K562 (cell line): ENCODE results near the gene CDH12. TPM values are rescaled to one million over a fixed set of nuclear protein-coding genes. Genes with fewer than 3 reads are reported as not detected.

Experiments used
- ATAC-seq: fragments of 200-7000 bp; cut with Tn5 transposase; 3 replicates; pipeline ENCODE4 v1.9.1; 2020; ENCODE audit warnings: moderate library complexity
- BruUV-seq: library from RNA; stranded (reverse); fragments of 400-500 nt; replicated peaks from 2 replicates; lab custom pipeline; 2021; lab: Mats Ljungman, UMichigan
- CTCF ChIA-PET: fragments of 300-600 bp; formaldehyde crosslinking; extraction: SDS; loops from one replicate; lab custom pipeline; 2021; ENCODE audit warnings: low intra/inter-chr PET ratio; lab: Yijun Ruan, JAX
- POLR2A ChIA-PET: fragments of 300-600, 350-650 bp; sonication (Branson Sonifier 250); formaldehyde crosslinking; extraction: SDS; loops from one replicate; lab custom pipeline; 2021; ENCODE audit warnings: antibody characterized with exemption, inconsistent platforms; lab: Yijun Ruan, JAX
- DNase-seq, 4 experiments: peaks; one replicate each; pipeline versions ENCODE4 v3.0.0 to v3.0.0-alpha.2; 2011 to 2018; ENCODE audit warnings: low spot score in 3 of 4, mixed read lengths in 3 of 4; ENCODE audit errors: extremely low read depth in 1 of 4
- FAIRE-seq: peaks from 2 replicates; lab custom pipeline; 2011; peaks lifted over from hg19 to GRCh38; lab: Jason Lieb, UNC
- H2AFZ ChIP-seq: 2 replicates; pipeline ENCODE4 v1.6.0; 2011; ENCODE audit warnings: low read depth, low read length, control low read depth, inconsistent platforms
- H3K27ac ChIP-seq: fragments of 200-600 bp; 3 replicates; pipeline ENCODE4 v1.8.0; 2011; ENCODE audit warnings: low read depth, mild to moderate bottlenecking, control low read depth, inconsistent platforms, low read length, moderate library complexity, mixed read lengths; ENCODE audit errors: extremely low read depth
- H3K27me3 ChIP-seq, 2 experiments: fragments of 300-600 bp in 1 of 2; 2 replicates in 1 of 2; 3 replicates in 1 of 2; pipeline versions ENCODE4 v1.6.0 to v1.8.0; 2011; ENCODE audit warnings: inconsistent platforms in 2 of 2, low read length in 2 of 2, mild to moderate bottlenecking in 1 of 2, mixed read lengths in 1 of 2, moderate library complexity in 1 of 2; ENCODE audit not compliant: control insufficient read depth in 2 of 2, insufficient read depth in 2 of 2
- H3K36me3 ChIP-seq: fragments of 300-600 bp; 3 replicates; pipeline ENCODE4 v1.8.0; 2011; ENCODE audit warnings: mild to moderate bottlenecking, low read length, inconsistent platforms; ENCODE audit not compliant: control insufficient read depth, insufficient read depth
- H3K4me1 ChIP-seq, 2 experiments: fragments of 200-600 bp in 1 of 2; replicated peaks in 1 of 2; 2 replicates in 1 of 2; 3 replicates in 1 of 2; pipeline versions ENCODE4 v1.5.1 to v1.8.0; 2011; ENCODE audit warnings: inconsistent platforms in 2 of 2, low read length in 2 of 2, mild to moderate bottlenecking in 1 of 2, mixed read lengths in 1 of 2, moderate library complexity in 1 of 2; ENCODE audit not compliant: control insufficient read depth in 2 of 2, insufficient read depth in 2 of 2
- H3K4me2 ChIP-seq: 2 replicates; pipeline ENCODE4 v1.6.1; 2011; ENCODE audit warnings: low read length, control low read depth, inconsistent platforms, mixed read lengths; ENCODE audit not compliant: insufficient read depth
- H3K4me3 ChIP-seq: fragments of 200-600 bp; sonication (generic), shearing (Covaris generic); 2 replicates; pipeline ENCODE4 v1.5.1; 2016; ENCODE audit warnings: control low read depth, inconsistent platforms
- H3K79me2 ChIP-seq: fragments of 200-600 bp; 3 replicates; pipeline ENCODE4 v1.8.0; 2011; ENCODE audit warnings: low read length, inconsistent platforms; ENCODE audit not compliant: control insufficient read depth, insufficient read depth
- H3K9ac ChIP-seq, 2 experiments: 2 replicates each; pipeline versions ENCODE4 v1.6.0 to v1.6.1; 2011; ENCODE audit warnings: low read depth in 2 of 2, low read length in 2 of 2, control low read depth in 1 of 2, inconsistent platforms in 1 of 2, mild to moderate bottlenecking in 1 of 2, mixed read lengths in 1 of 2; ENCODE audit not compliant: insufficient read depth in 1 of 2
- H3K9me1 ChIP-seq: one replicate; pipeline ENCODE4 v1.6.0; 2011; ENCODE audit warnings: inconsistent platforms, mild to moderate bottlenecking, low read length, moderate library complexity; ENCODE audit not compliant: control insufficient read depth, insufficient read depth
- H3K9me3 ChIP-seq: replicated peaks from 2 replicates; pipeline ENCODE4 v1.5.1; 2011; ENCODE audit warnings: low read depth, low read length, inconsistent platforms; ENCODE audit not compliant: control insufficient read depth, insufficient read depth
- H4K20me1 ChIP-seq: replicated peaks from 2 replicates; pipeline ENCODE4 v1.6.1; 2011; ENCODE audit warnings: low read length, inconsistent platforms, mixed read lengths; ENCODE audit not compliant: control insufficient read depth, insufficient read depth
- CEBPZ ChIP-seq: fragments of 150-350 bp; IDR thresholded peaks from 2 replicates; pipeline ENCODE4 v1.6.1; 2014; ENCODE audit warnings: low read depth, mild to moderate bottlenecking, low read length, borderline replicate concordance
- E2F6 ChIP-seq, 2 experiments: IDR thresholded peaks; 2 replicates each; pipeline ENCODE4 v1.6.1; 2011; ENCODE audit warnings: borderline replicate concordance in 1 of 2, control low read depth in 1 of 2, low read depth in 1 of 2, low read length in 1 of 2, mild to moderate bottlenecking in 1 of 2, mixed read lengths in 1 of 2, moderate library complexity in 1 of 2; ENCODE audit not compliant: insufficient read depth in 1 of 2, insufficient read length in 1 of 2, poor library complexity in 1 of 2, severe bottlenecking in 1 of 2; ENCODE audit errors: extremely low read depth in 1 of 2
- HIVEP1 ChIP-seq: fragments of 250-450 bp; sonication (Bioruptor Pico); IDR thresholded peaks from 2 replicates; pipeline ENCODE4 v1.4.0; 2020; ENCODE audit warnings: mild to moderate bottlenecking
- MYC ChIP-seq, 2 experiments: fragments of 250-450 bp in 1 of 2; sonication (Bioruptor Pico) in 1 of 2; IDR thresholded peaks; 2 replicates each; pipeline versions ENCODE4 v1.5.1 to v1.6.1; 2012 to 2021; ENCODE audit warnings: low read depth in 2 of 2, borderline replicate concordance in 1 of 2, improper control_type of control experiment in 1 of 2, low read length in 1 of 2, mild to moderate bottlenecking in 1 of 2, moderate library complexity in 1 of 2
- NBN ChIP-seq: fragments of 450-650 bp; IDR thresholded peaks from 2 replicates; pipeline ENCODE4 v1.6.1; 2016; ENCODE audit warnings: low read depth, mild to moderate bottlenecking
- NCOA1 ChIP-seq: fragments of 450-650 bp; IDR thresholded peaks from 2 replicates; pipeline ENCODE4 v1.6.1; 2016; ENCODE audit warnings: low read depth
- PCBP2 ChIP-seq: fragments of 200-400 bp; formaldehyde crosslinking; IDR thresholded peaks from 2 replicates; pipeline ENCODE4 v1.6.1; 2018; ENCODE audit warnings: low read length, low read depth, mild to moderate bottlenecking, moderate library complexity; ENCODE audit not compliant: poor library complexity, severe bottlenecking
- XRCC4 ChIP-seq: IDR thresholded peaks from one replicate; pipeline ENCODE4 v1.6.1; 2011; ENCODE audit not compliant: insufficient read depth, insufficient read length; ENCODE audit errors: extremely low read depth
- ZSCAN29 ChIP-seq: fragments of 450-650 bp; IDR thresholded peaks from 2 replicates; pipeline ENCODE4 v1.6.1; 2017
- WGBS: fragments of 100-300 bp; shearing (Covaris generic); methylation state at CpG from one replicate; pipeline ENCODE4 v1.1.6; 2016; ENCODE audit warnings: low coverage, mixed read lengths; ENCODE audit not compliant: insufficient coverage; ENCODE audit errors: missing lambda C conversion rate; 5-methylcytosine and 5-hydroxymethylcytosine counted together
- in situ Hi-C: fragments of 300-500 bp; cut with MboI; formaldehyde crosslinking; loops from 4 replicates; pipeline ENCODE4 v1.15.0; 2018; ENCODE audit warnings: inconsistent platforms, mixed read lengths
- intact Hi-C: fragments of 100-400 bp; cut with micrococcal nuclease; formaldehyde crosslinking; loops from 2 replicates; pipeline ENCODE4 v1.14.2; 2022
- polyA plus RNA-seq, 8 experiments: library from polyadenylated mRNA; depleted of rRNA in 4 of 8; stranded (reverse) in 5 of 8; unstranded in 3 of 8; fragments of >200 nt; fragmentation: Nextera tagmentation in 2 of 8; fragmentation: Illumina TruSeq in 1 of 8; extraction: Ambion mirVana in 2 of 8; extraction: Trizol in 1 of 8; gene quantifications; 2 replicates each; pipeline versions ENCODE4 v1.2.1 to v1.2.3, GENCODE V29; 2011 to 2014; ENCODE audit warnings: inconsistent platforms in 1 of 8, missing spikeins in 1 of 8
- total RNA-seq, 7 experiments: library from RNA; depleted of rRNA in 6 of 7; stranded (reverse); fragments of >200 nt in 6 of 7; fragmentation: Illumina TruSeq in 2 of 7; extraction: Trizol in 2 of 7; gene quantifications; 2 replicates each; pipeline versions ENCODE4 v1.2.1 to v1.2.3, GENCODE V29; 2011 to 2021; ENCODE audit warnings: low replicate concordance in 1 of 7

Gene CDH12
- total and polyA plus RNA-seq, 9 of the 15 experiments (the other 6 are each of a cell fraction or from before 2014, with no cell fraction given) = 0.03 to 1.7 (median 0.37) TPM

GRCh38 chr5:21823076-21823574 is 1030.0 kb downstream of the CDH12 start:
- H3K4me3 ChIP-seq = no peak overlapping the region
- POLR2A ChIA-PET = no interaction called here
- in situ Hi-C loops = no loop called here
- TF ChIP-seq XRCC4 (no peak), NCOA1 (no peak), ZSCAN29 (no peak), HIVEP1 (no peak), CEBPZ (no peak), E2F6 (IDR thresholded peaks at IDR 0.05; ENCODE audit: borderline replicate concordance in 1 of 2, extremely low read depth in 1 of 2, insufficient read depth in 1 of 2, insufficient read length in 1 of 2, low read depth in 1 of 2, low read length in 1 of 2, poor library complexity in 1 of 2, severe bottlenecking in 1 of 2) (no peak), PCBP2 (no peak), NBN (no peak), MYC (IDR thresholded peaks at IDR 0.05; ENCODE audit: low read depth, low read length) (no peak), MYC (CRISPR knock-in tag; IDR thresholded peaks at IDR 0.05; ENCODE audit: borderline replicate concordance, low read depth) (no peak)

More at GRCh38 chr5:21823076-21823574, 1030.0 kb downstream of the CDH12 start:
- H4K20me1 ChIP-seq = no peaks in the 10 kb centered on the region
- no TSS peak for BruUV-seq
- no peaks in the 10 kb centered on the region for H3K9me1 ChIP-seq
- ATAC-seq = no peak
- H3K36me3 ChIP-seq = no peaks in the 10 kb centered on the region
- peaks cover 2% of the 10 kb centered on the region; the same call in 1 of the 2 replicates for H3K9me3 ChIP-seq
- CTCF ChIA-PET = no interaction called here
- no peak overlapping the region for H3K9ac ChIP-seq
- no peaks in the 10 kb centered on the region for H3K79me2 ChIP-seq
- DNase-seq = no peak
- 0% methylated on average over 2 of the region's 2 CpGs for WGBS
- H3K4me1 ChIP-seq = no peaks in the 10 kb centered on the region
- FAIRE-seq = no peak
- no peak overlapping the region for H3K4me2 ChIP-seq
- H3K27me3 ChIP-seq = no peaks in the 10 kb centered on the region
- no peak overlapping the region for H2AFZ ChIP-seq
- no peak overlapping the region for H3K27ac ChIP-seq
- intact Hi-C loops = no loop called here
